ENCODE results near the gene ZNF593OS.

The ZNF593OS gene

GRCh38 chr1:26158908-26159742 is 12.5 kb downstream of the ZNF593OS start, which contains the start of gene FAM110D:
Gene FAM110D, plus strand, starts transcription at chr1:26159079. Its CDS starts 2,213 bp downstream, at chr1:26161292.
- DNase-seq (ENCODE audit: low spot score), result no peak

- DNase-seq (ENCODE audit: low spot score), result no peak
Measured at GRCh38 chr1:26158271-26158907, 13.2 kb downstream of the ZNF593OS start.

DNA sequence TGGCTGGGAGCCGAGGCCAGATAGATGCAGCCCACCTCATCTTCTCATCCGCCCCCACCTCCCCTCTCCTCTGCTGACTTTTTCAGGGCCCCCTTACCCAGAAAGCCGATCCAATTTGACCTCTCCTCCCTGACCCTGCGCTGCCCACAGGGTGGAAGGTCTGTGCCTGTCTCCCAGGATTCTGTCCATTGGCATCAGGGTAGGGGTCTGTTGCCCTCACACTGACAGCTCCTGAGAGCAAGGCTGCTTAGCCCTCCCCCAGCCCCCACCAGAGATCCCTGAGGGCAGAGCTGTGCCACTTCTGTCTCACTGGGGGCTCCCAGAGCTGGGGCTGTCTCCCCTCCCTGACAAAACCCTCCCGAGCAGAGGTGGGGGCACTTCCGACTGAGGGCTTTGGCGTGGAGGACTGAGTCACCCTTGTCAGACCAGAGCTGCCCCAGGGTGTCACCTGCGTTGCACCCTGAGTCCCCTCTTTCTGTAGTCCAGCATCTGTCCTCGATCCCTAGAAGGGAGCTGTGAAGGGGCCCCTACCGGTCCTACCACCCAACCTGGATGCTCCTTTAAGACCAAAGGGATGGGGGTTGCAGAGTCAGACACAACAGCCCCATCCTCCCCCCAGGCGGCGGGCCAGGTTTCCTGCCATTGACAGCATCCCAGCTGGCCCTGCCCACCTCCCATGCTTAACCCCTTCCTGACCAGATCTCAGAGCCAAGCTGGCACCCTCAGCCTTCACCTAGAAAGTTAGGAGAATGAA is 15.2 kb downstream of the ZNF593OS start:
- DNase-seq (ENCODE audit: low spot score), result no peak

- no peak for DNase-seq (ENCODE audit: low spot score)
Measured at GRCh38 chr1:26155370-26156284, 16.0 kb downstream of the ZNF593OS start.

DNA sequence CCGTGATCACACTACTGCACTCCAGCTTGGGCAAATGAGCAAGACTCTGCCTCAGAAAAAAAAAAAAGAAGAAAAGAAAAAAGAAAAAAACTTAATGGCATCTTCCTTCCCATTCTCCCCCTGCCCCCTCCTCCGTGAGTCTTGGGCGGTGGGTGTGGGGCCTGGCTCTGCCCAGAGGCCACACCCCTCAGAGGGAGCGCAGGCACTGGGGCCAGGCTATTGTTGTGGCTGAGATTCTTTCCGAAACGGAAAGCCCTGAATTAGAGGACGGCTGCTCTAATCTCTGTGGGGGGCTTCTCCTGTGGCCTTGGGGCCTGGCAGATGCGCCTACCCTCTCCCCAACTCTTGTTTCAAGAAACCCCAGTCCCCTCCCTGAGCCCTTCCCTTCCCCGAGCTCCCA is 16.9 kb downstream of the ZNF593OS start:
- no peak for DNase-seq (ENCODE audit: low spot score)

GRCh38 chr1:26153966-26154532 is 17.6 kb downstream of the ZNF593OS start:
- no peak for DNase-seq (ENCODE audit: low spot score)

GRCh38 chr1:26148887-26149286 is 22.7 kb downstream of the ZNF593OS start:
- no peak for DNase-seq (ENCODE audit: low spot score)

GRCh38 chr1:26145960-26146294 is 25.7 kb downstream of the ZNF593OS start:
- no peak for DNase-seq (ENCODE audit: low spot score)

DNA sequence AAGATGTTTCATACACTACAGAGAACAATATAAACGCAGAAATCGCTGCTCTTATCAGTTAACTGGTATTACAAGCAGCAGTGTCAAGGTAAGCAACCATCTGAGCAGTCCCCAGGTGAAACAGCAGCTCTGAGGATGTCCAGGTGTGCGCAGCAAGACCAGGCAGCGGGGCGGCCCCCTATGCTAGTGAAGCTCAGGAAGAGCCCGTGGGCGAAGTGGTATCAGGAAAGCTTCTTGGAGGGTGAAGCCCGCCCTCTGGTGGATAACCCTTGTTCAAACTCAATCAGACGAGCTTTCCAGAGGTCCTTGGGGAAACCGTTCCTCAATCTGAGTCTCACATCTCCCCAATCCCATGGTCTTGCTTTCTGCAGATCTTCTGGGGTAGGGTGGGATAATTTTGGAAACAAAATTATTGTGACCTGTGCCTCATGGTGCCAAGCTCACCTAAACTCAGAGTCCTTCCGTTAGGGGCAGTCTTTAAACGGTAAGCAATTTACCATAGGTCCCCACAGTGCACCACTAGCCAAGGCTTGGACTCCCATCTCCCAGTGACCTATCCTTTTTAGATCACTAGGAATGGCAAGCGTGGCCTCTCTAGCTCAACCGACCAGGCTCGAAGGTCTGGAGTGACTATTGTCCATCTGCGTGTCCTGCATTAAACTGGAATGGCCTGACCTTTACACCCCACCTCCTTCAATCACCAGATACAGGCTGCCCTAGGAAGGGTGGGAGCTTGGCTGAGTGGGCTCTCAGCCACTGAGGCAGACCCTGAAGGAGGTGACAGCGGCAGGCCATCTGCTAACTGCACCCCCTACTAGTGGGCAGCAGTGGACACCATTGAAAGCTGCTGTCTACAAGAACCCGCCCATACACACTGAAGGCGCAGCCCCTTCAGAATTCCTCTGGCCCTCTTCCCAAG is 26.3 kb downstream of the ZNF593OS start:
- DNase-seq (ENCODE audit: low spot score), result peak; percentile 86

- DNase-seq (ENCODE audit: low spot score), result no peak
Measured at GRCh38 chr1:26142159-26142558, 29.5 kb downstream of the ZNF593OS start.

- DNase-seq (ENCODE audit: low spot score), result no peak
Measured at GRCh38 chr1:26138974-26139558, 32.6 kb downstream of the ZNF593OS start.

- DNase-seq (ENCODE audit: low spot score), result no peak
Measured at GRCh38 chr1:26134466-26134865, 37.2 kb downstream of the ZNF593OS start.

- no peak for DNase-seq (ENCODE audit: low spot score)
Measured at GRCh38 chr1:26132834-26133167, 38.8 kb downstream of the ZNF593OS start.

- no peak for DNase-seq (ENCODE audit: low spot score)
Measured at GRCh38 chr1:26132128-26132833, 39.4 kb downstream of the ZNF593OS start.

DNA sequence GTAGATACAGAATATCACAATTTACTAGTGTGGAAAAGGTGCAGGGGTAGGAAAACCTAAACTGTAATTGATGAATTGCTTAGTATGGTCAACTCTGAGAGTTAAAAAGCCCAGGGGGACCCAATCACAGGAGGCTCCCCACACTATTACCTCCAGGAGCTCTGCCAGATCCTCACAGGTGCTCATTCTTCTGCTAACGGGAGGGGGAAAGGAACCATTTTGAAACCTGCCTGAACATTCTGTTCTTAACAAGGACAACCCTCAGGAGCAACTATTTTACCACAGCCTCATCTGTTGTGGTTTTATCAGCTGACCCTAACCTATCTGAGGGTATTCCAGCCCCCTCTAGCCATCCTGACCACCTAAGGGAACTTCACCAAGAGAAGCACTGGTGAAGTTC is 40.9 kb downstream of the ZNF593OS start:
- DNase-seq (ENCODE audit: low spot score), result no peak

GRCh38 chr1:26129778-26130177 is 41.9 kb downstream of the ZNF593OS start:
- no peak for DNase-seq (ENCODE audit: low spot score)

DNA sequence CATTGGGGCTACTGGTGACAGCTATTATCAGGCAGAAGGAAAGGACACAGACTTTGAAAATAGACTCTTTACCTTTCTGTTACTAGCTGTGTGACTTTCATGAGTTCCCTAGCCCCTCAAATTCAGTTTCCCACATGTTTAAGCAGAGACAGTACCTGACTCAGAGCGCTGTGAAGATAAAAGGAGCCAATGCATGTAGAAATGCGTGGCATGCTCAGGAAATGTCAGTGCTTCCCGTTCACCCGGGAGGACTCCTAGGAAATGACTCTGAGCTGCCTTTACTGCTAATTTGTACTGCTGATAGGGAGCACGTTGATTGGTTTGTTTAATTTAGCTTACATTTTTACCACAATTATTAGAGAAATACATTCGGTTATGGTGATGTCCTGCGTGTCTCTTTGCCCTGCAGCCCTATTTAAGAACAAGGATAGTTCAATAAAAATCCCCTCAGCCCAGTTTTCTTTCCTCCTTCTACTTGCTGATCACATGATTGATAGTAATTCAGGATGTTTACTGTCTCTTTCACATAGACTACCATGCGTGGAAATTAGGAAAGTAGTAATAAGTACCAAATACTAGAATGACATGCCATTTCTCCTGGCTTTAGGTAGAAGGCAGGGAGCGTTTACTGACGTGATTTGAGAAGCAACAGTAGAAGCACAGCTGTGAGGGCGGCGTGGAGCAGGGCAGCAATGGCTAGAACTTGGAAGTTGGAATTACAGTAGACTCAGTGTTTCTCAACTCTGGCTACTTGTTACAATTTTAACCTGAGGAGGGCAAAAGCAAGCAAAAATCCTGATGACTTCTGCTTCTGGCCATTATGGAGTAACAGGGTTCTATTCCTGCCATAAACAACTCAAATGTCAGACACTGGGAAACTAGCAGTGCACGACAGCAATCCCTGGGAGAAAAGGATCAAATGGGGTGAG is 44.1 kb downstream of the ZNF593OS start:
- no peak for DNase-seq (ENCODE audit: low spot score)

Measured in globus pallidus (tissue), 1 donor.